ENCODE data around the gene ERH.

The ERH gene

DNA sequence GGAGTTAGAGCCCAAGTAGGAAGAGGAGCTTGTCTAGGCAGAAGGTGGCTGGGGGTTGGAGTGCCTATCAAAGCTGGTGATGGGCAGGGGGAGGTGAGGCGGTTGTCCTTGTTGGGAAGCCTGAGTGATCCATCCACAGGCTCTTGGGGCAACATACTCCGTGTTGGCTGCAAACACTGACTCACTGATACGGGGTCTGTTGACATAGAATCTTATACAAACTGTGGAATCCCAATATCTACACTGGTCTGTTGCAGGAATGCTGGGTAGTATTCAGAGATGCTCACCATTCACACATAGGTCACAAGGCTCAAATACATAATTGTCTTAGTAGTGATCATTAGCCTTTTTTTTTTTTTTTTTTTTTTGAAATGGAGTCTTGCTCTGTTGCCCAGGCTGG is 26.0 kb downstream of the ERH start:
- H3K27me3 Mint-ChIP-seq = no peaks in the 10 kb centered on the region
- no peak overlapping the region for H3K4me3 Mint-ChIP-seq
- no peak for ATAC-seq
- peaks cover 58% of the 10 kb centered on the region for H3K36me3 Mint-ChIP-seq
- no peaks in the 10 kb centered on the region for H3K9me3 Mint-ChIP-seq
- no peaks in the 10 kb centered on the region for H3K4me1 Mint-ChIP-seq
- no peak overlapping the region for H3K27ac Mint-ChIP-seq

DNA sequence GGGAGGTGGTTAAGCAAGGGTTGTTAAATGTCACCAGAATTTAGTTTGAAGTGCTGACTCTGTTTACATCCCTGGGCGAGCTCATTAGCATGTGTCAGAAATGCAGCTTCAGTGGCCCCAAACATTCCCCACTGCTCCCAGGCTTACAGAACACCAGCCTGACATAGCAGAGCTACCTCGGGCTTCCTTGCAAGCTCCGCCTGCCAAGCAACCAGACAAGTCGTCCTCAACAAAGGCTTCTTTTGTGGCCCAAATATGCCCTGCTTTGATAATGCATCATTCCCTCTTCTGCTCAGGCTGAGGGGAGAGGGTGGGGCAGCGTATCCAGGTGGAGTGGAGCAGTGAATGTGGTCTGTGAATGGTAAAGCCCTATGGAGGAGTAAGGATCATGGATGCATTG is 28.0 kb downstream of the ERH start:
- Mint-ChIP-seq H3K4me1 (no peaks in the 10 kb centered on the region), H3K36me3 (peaks cover 44% of the 10 kb centered on the region), H3K27ac (no peak overlapping the region), H3K4me3 (no peak overlapping the region), H3K9me3 (no peaks in the 10 kb centered on the region), H3K27me3 (no peaks in the 10 kb centered on the region)
- ATAC-seq = no peak

DNA sequence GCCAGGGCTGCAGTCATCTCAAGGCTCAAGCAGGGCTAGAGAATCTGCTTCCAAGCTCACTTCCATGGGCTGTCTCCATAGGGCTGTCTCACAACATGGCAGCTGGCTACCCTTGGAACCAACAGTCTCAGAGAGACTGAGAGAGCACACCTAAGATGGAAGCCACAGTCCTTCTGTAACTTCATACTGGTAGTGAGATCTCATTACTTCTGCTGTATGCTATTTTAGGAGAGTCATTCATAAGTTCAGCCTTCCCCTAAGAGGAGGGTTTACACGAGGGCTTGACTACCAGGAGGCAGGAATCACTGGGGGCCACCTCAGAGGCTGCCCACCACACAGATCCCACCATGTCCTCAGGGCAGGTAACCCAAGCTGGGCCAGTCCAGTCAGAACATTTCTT is 29.7 kb downstream of the ERH start:
- Mint-ChIP-seq H3K4me1 (no peaks in the 10 kb centered on the region), H3K4me3 (no peak overlapping the region), H3K9me3 (no peaks in the 10 kb centered on the region), H3K36me3 (peaks cover 27% of the 10 kb centered on the region), H3K27me3 (no peaks in the 10 kb centered on the region), H3K27ac (no peak overlapping the region)
- ATAC-seq = no peak

DNA sequence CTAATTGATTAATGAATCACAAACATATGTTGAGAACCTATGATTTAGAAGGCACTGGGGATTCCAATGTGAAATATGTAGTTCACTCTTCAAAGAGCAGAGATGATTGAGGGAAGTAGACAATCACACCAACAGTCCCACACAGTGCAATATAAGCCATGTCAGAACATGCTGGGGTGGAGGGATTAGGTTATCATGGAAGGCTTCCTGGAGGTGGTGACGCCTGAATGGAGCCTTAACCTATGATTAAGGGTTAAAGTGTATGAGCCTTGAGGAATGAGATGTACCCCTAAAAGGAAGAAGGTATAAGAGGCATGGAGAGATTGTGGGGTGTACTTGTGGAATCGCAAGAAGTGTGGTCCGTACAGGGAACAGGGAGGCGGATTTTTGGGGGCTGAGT is 31.3 kb downstream of the ERH start:
- no peaks in the 10 kb centered on the region for H3K27me3 Mint-ChIP-seq
- H3K4me3 Mint-ChIP-seq = no peak overlapping the region
- no peak for ATAC-seq
- peaks cover 11% of the 10 kb centered on the region for H3K36me3 Mint-ChIP-seq
- H3K4me1 Mint-ChIP-seq = no peaks in the 10 kb centered on the region
- H3K9me3 Mint-ChIP-seq = no peaks in the 10 kb centered on the region
- no peak overlapping the region for H3K27ac Mint-ChIP-seq

DNA sequence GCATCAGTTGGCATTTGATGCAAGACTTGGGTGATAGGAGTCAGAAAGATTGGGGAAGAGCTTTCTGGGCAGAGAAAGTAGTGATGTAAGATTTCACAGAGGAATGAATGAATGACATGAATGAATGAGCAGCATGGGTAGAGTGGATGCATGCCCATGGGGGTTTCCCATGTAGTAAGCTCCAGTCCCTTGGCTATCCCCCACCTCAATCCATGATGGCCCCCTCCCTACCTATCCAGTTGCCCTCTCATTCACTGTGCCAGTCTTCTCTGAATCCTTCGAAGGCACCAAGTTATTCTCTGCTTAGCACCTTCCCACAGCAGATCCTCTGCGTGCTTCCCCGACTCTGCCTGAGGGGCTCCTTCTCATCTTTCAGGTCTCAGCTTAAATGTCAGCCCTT is 32.0 kb downstream of the ERH start:
- H3K4me3 Mint-ChIP-seq = no peak overlapping the region
- H3K36me3 Mint-ChIP-seq = peaks cover 10% of the 10 kb centered on the region
- H3K4me1 Mint-ChIP-seq = peaks cover 3% of the 10 kb centered on the region
- H3K27me3 Mint-ChIP-seq = no peaks in the 10 kb centered on the region
- H3K27ac Mint-ChIP-seq = no peak overlapping the region
- ATAC-seq = no peak
- H3K9me3 Mint-ChIP-seq = no peaks in the 10 kb centered on the region

DNA sequence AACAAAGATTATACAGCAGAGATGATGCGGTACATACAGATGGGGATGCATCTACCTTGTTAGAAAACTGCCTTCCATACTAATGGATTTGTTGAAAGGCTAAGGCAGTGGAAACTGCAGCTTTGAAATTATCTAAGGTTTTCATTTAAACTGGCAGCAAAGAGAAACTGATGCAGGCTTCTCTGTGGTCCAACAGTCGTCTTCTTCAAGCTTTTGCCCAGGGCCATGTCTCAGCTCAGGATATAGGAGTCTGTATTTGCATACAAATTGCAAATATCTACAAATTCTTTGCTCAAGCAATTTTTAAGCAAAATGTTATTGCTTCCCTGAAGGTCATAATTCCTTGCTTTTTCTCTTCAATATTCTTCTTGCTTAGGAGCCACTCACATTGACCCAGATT is 33.7 kb downstream of the ERH start:
- Mint-ChIP-seq H3K27me3 (no peaks in the 10 kb centered on the region), H3K4me3 (no peak overlapping the region), H3K36me3 (peaks cover 10% of the 10 kb centered on the region), H3K27ac (no peak overlapping the region), H3K9me3 (no peaks in the 10 kb centered on the region), H3K4me1 (peaks cover 13% of the 10 kb centered on the region)
- no peak for ATAC-seq

DNA sequence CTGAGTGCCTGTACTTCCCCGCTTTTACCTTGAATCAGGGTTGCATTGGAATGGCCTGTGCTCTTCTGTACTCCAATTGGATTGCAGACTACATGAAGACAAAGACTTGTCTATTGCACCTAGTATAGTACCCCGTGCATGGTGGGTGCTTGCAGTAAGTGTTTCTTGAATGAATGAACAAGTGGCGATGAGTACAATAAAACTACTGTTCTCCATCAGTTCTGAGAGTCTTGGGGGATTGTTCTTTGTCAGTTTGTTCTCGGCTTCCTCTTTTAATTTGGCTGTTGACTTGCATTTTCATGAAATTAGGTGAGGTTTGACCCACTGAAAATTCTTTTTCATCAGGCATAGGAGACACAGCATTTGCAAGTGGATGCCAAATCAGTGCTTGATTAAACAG is 34.1 kb downstream of the ERH start:
- Mint-ChIP-seq H3K27me3 (no peaks in the 10 kb centered on the region), H3K4me3 (no peak overlapping the region), H3K27ac (no peak overlapping the region), H3K36me3 (peaks cover 10% of the 10 kb centered on the region), H3K9me3 (no peaks in the 10 kb centered on the region), H3K4me1 (peaks cover 16% of the 10 kb centered on the region)
- ATAC-seq = no peak

DNA sequence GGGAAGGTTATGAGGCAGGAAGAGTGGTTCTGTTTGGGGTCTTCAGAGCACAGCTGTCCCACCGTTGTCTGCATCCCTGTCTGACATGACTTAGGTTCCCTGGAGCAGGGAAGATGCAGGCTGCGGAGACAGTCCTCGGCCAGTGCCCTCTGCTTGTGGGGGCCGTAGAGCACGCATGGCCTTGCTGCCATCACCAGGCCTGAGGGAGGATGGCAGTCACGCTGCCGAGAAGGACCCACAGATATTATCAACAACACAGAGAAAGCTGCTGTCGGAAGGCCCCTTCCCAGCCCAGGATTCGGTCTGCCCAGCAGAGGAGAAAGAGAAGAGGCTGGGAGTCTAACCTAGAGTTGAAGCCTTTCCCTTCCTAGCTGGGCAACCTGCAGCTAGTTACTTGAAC is 35.0 kb downstream of the ERH start:
- Mint-ChIP-seq H3K27ac (no peak overlapping the region), H3K36me3 (peaks cover 10% of the 10 kb centered on the region), H3K4me3 (no peak overlapping the region), H3K27me3 (no peaks in the 10 kb centered on the region), H3K9me3 (no peaks in the 10 kb centered on the region), H3K4me1 (peaks cover 25% of the 10 kb centered on the region)
- ATAC-seq = no peak

DNA sequence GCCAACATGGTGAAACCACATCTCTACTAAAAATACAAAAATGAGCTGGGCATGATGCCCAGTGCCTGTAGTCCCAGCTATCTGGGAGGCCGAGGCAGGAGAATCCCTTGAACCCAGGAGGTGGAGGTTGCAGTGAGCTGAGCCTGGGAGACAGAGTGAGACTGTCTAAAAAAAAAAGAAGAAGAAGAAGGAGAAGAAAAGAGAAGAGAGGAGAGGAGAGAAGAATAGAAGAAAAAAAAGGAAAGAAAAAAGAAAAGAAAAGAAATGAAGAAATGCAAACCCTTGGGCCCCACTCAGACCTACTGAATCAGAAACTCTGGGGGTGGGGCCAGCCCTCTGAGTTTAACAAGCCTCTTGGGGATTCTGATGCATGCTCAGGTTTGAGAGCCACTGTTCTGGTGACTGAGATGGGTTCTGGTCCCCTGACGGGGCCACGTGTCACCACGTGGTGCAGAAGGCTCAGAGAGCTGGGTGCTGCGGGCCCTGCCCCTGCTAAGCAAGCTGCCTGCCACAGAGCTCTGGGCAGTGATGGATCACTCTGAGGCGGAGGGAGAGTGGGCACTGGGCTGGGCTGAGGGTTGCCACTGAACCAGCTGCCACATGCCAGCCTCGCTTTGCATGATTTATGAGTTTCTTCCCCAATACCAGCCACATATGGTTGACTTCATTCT is 37.5 kb downstream of the ERH start:
- Mint-ChIP-seq H3K27me3 (no peaks in the 10 kb centered on the region), H3K27ac (peak overlapping the region; percentile 80), H3K9me3 (no peaks in the 10 kb centered on the region), H3K4me1 (peaks cover 32% of the 10 kb centered on the region), H3K36me3 (no peaks in the 10 kb centered on the region), H3K4me3 (no peak overlapping the region)
- peak; percentile 78 for ATAC-seq

DNA sequence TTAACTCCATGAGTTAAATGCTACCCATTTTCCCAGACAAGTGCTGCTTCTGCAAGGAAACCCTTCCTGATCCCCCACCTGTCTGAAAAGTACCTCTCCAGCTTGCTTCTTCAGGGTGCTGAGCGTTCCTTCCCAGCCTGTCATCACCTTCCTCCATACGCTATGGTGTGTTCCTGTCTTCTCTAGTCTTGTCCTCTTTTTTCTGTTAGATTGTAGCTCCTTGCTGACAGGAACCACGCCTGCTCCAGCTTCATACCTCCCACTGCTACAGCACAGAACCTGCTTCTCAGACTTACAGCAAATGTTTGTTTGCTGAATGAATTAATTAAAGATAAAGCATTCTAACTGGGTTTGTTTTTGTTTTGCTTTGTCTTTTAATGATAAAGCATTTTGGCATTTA is 39.1 kb downstream of the ERH start:
- no peak overlapping the region for H3K4me3 Mint-ChIP-seq
- H3K27me3 Mint-ChIP-seq = no peaks in the 10 kb centered on the region
- no peaks in the 10 kb centered on the region for H3K9me3 Mint-ChIP-seq
- ATAC-seq = no peak
- peaks cover 48% of the 10 kb centered on the region for H3K4me1 Mint-ChIP-seq
- no peaks in the 10 kb centered on the region for H3K36me3 Mint-ChIP-seq
- H3K27ac Mint-ChIP-seq = peak overlapping the region; percentile 1

DNA sequence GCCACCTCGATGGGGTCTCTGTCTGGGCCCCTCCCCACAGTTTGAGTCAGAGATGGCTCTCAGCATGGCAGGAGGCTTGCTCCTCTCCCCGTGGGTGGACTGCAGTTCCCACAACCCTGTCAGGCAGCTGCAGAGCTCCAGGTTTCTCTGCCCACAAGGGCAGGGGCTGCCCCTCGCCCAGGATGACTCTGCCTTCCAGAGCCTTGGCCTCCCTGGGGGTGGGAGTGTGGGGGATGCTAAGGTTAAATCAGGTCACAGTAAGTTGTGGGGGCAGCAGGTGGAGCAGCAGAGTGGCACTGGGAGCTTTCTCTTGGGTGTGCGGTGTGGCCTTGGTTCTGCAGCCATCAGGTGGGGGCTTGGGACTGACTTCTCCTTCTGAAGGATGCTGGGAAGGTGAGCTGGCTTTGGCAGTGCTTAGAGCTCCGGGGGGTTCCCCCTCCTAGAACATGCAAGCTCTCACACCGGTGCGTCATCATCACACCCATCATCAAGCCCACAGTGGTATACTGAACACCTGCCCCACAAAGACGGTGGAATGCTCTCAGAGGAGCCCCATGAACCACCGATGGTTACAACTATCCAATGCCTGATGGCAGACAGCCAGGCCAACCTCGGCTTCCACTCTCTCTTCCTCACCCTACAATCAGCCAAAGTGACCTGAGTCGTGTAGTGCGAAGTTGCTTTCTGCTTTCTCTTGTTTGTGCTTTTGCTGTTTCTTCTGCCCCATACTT is 39.7 kb downstream of the ERH start:
- no peaks in the 10 kb centered on the region for H3K36me3 Mint-ChIP-seq
- peak overlapping the region; percentile 1 for H3K27ac Mint-ChIP-seq
- peak; percentile 58 for ATAC-seq
- no peak overlapping the region for H3K4me3 Mint-ChIP-seq
- H3K4me1 Mint-ChIP-seq = peaks cover 54% of the 10 kb centered on the region
- H3K27me3 Mint-ChIP-seq = no peaks in the 10 kb centered on the region
- no peaks in the 10 kb centered on the region for H3K9me3 Mint-ChIP-seq

DNA sequence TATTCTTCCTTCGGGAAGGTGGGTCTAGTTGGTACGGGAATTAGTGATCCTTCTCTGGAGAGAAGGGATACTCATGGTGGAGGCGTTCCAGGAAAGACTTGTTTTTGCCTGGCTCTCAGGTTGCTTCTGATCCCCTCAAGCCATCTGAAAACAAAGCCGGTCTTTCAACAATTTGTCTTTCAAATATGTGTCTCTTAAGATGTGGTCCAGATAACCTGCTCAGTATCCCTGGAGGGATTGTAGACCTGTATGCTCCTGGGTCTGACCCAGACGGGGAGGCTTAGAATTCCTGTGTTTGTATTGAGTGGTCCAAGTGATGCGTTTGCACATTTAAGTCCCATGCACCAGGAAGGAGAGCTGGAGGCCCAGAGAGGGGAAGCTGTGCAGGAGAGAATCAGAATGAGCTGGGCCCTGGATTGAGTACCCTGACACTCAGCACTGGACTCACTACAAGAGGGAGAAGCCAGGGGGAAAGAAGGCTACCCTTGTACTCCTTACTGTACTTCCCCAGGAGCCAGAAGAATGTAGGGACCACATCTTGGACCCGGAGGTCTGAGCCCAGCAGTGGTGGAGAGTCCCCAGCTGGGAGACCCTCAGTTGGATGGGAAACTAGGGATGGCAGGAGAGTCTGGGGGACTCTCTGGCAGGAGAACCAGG is 40.4 kb downstream of the ERH start:
- H3K4me3 Mint-ChIP-seq = no peak overlapping the region
- H3K9me3 Mint-ChIP-seq = no peaks in the 10 kb centered on the region
- no peaks in the 10 kb centered on the region for H3K36me3 Mint-ChIP-seq
- no peaks in the 10 kb centered on the region for H3K27me3 Mint-ChIP-seq
- no peak for ATAC-seq
- peak overlapping the region; percentile 1 for H3K27ac Mint-ChIP-seq
- H3K4me1 Mint-ChIP-seq = peaks cover 61% of the 10 kb centered on the region

DNA sequence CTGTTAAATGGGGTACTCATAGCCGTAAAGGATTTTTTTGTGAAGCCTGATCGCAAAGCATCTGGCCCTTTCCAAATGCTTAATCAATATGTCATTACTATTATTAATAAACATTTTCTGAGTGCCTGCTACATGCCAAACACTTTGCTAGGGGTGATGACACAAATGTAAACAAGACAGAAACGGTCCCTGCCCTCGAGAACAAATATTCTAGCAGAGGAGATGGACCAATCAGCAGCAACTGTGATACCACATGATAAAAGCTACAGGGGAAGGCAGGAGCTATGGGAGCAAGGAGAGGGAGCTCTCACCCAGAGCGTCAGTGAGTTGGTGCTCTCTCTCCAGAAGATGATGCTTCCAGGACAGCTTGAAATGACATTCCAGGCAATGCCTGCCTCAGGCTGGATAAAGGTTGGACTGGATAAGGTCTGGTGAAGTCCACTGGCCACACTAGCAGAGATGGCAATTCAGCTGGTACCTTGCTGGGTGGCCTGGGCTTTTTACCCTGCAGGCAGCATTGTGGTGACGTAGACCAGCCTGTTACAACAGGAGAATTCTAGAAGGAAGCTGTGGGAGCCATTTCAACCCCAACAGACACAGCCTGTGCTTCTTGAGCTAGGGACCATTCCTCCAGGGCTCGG is 41.1 kb downstream of the ERH start:
- Mint-ChIP-seq H3K9me3 (no peaks in the 10 kb centered on the region), H3K4me3 (no peak overlapping the region), H3K27ac (peak overlapping the region; percentile 1), H3K36me3 (no peaks in the 10 kb centered on the region), H3K27me3 (no peaks in the 10 kb centered on the region), H3K4me1 (peaks cover 67% of the 10 kb centered on the region)
- ATAC-seq = no peak

DNA sequence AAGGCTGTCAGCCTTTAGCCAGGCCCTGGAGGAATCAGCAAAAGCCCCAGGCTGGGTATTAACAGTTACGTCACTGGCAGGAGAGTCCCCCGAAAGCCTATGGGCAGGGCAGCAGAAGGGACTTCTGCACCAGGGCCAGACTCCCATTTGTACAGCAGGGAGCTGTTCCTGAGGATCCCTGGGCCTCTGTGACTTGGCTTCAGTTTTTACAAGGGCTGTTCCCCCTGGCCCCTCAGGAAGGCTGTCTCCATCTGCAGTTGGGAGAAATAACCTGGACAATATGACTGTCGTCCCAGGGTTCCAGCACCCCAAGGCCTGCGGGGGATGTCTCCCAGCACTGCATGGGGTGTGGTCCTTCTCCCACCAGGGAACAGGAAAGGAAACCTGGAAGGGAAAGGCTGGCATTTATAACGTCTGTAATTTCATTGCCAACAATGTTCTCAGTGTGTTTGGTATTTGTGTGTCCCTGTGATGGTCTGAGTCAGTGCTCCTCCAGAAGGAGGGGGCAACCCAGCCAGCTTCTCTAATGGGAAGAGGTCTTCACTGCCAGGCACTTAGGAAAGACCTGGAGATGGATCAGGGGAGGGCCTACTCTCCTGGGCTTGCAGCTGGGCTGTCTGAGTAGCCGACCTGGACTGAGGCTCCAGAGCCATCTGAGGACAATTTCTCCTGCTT is 42.4 kb downstream of the ERH start:
- Mint-ChIP-seq H3K27ac (peak overlapping the region; percentile 97), H3K9me3 (no peaks in the 10 kb centered on the region), H3K27me3 (no peaks in the 10 kb centered on the region), H3K4me3 (peak overlapping the region; percentile 78), H3K4me1 (peaks cover 71% of the 10 kb centered on the region), H3K36me3 (no peaks in the 10 kb centered on the region)
- no peak for ATAC-seq

DNA sequence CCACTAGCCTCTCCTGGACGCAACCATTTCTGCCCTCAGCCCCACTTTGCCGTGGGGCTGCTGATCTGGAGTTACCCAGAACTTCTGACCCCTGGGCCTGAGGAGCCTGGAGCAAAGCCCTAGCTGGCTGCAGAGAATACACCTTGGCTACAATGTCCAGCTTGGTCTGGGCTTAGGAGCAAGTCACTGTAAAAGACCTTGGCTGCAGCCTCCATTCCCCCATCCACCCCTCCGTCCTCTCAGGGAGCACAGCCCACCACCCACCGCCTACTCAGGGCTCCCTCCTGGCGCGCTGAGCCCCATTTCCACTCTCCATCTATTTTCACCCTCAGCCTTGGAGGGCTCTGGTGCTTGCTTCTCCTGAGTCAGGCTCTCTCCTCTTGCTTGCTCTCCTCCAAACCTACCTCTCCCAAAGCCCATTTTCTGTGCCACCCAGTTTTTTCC is 42.9 kb downstream of the ERH start:
- Mint-ChIP-seq H3K4me1 (peaks cover 69% of the 10 kb centered on the region), H3K9me3 (no peaks in the 10 kb centered on the region), H3K36me3 (no peaks in the 10 kb centered on the region), H3K4me3 (peak overlapping the region; percentile 78), H3K27me3 (no peaks in the 10 kb centered on the region), H3K27ac (peak overlapping the region; percentile 97)
- ATAC-seq = no peak
